NCI-H1417 (cell line): Measurements from ENCODE around the gene CCDC89.
"Not testable (repeated sequence)": the region's sequence is repeated elsewhere in the genome, so short reads cannot be mapped to it uniquely, and the experiment has no call there.

ENCODE experiments used
- DNase-seq, 3 experiments: peaks; one replicate each; lab custom pipeline; 2025; lab: John Stamatoyannopoulos, UW

CCDC89 gene

DNA sequence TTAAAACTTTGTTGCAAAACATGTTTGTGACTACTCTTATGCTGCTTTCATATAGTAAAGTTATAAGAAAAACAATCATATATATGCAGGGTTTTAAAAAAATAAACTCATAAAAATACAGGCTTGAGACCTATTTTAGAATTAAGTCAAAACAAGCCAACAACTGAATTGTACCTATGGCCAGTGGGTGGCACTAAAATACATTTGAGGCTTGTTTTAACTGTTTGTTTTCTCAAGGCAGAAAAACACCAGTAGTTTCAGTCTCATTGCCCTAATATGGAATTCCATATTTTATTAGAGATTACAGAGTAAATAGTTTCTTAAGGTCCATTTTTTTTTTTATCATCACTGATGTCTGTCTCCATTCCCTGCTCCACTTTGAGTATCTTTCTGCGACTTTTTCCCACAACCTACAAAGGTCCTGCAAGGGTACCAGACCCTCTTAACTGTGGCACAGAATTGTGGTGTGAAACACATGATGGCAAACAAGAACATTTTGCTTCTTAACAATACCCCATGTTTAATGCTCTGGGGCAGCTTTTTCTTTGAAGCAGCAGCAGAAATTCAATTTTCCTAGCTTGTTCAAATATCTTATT, 8.5 kb upstream of the CCDC89 start:
- peak in 2 of 3 experiments; percentile 26 to 50 for DNase-seq

DNA sequence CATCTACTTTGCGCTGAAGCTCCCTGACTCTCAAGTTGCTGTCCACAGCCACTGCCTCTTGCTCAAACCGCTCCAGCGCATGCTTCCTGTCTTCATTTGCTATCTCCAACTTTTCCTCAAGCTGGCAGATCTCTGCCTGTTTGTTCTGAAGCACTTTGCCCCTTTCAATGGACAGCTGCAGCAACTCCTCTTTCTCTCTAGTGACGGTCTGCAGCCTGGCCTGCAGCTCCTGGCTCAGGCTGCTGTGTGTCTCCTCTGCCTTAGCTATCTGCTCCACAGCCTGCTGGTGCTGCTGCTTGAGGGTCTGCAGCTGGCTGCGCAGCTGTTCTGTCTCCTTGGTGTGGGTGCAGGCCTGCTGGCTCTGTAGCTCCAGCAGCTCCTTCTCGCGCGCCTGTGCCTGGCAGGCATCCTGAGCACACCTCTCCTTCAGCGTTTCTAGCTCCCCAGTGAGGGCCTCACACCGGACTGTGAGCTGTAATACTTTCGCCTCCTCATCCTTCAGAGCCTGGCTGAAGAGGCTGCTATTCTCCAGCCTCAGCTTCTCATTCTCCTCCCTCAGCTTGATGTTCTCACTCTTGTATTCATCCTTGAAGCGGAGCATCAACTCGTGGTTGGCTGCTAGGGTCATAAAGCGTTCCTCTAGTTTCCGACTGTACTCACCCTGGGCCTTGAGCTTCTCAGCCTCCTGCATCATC, 723 bp downstream of the CCDC89 start:
- DNase-seq = peak; percentile 56 to 79 (median 58)

DNA sequence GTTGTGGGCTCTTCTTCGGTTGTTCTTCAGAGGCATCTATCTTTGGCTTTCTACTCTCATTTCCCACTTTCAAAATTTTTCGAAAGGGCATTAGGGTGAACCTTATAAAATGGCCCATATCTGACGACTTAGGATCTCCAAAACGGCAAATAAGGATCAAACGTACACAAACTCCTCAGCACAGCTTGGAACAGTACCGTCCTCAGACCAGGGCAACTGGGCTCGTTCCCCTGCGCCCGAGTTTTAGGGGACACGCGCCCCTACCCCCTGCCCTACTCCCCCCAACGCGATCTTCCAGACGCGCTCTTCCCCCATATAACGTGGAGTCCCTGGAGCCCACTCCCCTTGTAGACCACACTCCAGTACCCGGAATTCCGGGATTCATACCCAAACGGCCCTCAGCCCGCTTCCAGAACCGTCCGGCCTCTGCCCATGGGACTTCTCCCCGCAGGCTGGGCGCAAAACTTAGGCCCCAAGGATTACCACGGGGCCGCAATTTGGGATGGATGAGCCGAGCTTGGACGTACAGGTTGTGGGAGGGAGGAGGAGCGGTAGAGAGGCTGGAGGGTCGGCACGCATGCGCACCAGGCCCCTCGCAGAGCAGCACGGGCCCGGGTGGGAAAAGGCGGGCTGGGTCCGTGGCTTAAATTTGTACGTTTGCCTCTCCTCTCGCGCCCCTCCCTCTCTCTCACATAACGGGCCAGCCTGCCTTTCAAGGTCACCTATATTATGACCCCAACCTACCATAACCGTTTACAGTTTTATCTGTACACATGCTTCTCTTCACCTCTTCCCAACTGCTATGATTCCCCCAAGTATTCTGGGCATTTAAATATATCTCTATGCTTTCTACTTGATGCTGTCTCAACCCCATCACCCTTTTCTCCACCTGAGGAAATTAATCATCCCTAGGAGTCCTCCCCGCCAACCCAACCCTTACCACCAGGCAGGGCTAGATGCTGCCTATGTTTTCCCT, 3.4 kb downstream of the CCDC89 start:
- DNase-seq = peak in 1 of 3 experiments; percentile 44

DNA sequence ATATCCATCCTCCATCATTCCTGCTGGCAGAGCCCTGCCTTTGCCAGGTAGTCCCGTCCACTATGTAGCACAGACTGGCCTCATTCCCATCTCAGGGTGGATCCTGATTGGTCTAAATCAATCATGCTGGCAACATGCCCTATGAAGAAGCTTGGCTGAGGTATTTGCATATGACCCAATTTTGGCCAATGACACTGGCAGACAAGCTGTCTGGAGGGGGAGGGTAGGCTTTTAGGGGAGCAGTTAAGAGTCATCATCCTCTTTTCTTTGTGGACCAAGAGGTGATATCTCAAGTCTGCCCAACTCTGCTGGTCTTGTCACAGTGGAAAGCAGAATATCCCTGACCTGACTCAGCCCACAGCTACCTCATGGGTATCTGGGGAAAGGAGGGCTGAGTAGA, 5.1 kb downstream of the CCDC89 start:
- DNase-seq = no peak

DNA sequence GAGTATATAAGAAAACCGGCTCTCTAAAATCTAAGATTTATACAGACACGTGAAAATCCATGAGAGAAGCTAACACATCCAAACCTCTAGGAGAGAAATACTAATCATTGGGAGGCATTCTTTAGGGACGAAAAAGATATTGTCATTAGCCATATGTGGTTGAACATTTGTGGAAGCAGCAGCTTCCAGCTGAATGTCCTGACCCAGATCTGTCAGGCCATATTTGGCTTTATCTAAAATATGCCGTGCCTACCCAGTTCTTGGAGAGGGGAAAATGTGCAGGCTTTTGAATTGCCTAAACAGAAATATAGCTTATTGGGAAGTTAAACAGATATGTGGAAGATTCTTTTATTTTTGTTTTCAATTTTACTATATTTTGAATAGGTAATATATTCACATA, 6.4 kb downstream of the CCDC89 start:
- DNase-seq = no peak

DNA sequence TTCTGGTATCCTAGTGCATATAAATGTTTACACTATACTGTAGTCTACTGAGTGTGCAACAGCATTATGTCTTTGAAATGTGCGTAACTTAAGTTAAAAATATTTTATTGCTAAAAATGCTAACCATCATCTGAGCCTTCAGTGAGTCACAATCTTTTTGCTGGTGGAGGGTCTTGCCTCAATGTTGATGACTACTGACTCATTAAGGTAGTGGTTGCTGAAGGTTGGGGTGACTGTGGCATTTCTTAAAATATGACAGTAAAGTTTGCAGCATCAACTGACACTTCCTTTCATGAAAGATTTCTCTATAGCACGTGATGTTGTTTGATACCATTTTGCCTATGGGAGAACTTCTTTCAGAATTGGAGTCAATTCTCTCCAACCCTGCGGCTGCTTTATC, 12.6 kb downstream of the CCDC89 start:
- DNase-seq = no peak

DNA sequence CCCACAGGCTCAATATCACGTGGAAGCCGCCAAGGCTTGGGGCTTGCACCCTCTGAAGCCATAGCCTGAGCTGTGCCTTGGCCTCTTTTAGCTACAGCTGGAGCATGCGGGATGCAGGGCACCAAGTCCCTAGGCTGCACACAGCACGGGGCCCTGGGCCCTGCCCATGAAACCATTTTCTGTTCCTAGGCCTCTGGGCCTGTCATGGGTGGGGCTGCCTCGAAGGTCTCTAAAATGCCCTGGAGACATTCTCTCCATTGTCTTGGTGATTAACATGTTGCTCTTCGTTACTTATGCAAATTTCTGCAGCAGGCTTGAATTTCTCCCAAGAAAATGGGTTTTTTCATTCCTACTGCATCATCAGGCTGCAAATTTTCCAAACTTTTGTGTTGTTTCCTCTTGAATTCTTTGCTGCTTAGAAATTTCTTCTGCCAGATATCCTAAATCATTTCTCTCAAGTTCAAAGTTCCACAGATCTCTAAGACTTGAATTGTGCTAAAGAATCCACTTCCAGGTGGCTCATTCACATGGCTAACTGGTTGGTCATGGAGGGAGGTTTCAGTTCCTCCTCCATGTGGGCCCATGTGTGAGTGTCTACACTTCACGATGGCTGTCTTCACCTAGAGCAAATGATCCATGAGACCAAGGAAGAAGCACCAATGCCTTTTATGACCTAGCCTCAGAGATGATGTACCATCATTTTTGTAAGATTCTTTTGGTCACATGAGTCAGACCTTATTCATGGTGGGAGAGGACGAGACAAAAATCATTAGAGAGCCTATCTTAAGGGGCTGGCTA, 13.7 kb downstream of the CCDC89 start:
- no peak for DNase-seq

DNA sequence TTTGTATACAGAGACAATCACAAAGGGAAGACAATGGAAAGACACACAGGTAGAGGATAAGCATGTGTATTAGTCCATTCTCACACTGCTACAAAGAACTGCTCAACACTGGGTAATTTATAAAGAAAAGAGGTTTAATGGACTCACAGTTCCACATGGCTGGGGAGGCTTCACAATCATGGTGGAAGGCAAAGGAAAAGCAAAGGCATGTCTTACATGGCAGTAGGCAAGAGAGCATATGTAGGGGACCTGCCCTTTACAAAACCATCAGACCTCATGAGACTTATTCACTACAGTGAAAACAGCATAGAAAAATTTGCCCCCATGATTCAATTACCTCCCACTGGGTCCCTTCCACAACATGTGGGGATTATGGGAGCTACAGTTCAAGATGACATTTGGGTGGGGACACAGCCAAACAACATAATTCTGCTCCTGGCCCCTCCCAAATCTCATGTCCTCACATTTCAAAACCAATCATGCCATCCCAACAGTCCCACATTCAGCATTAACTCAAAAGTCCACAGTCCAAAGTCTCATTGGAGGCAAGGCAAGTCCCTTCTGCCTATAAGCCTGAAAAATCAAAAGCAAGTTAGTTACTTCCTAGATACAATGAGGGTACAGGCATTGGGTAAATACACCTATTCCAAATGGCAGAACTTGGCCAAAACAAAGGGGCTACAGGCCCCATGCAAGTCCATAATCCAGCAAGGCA, 14.9 kb downstream of the CCDC89 start:
- DNase-seq = not testable (repeated sequence)

DNA sequence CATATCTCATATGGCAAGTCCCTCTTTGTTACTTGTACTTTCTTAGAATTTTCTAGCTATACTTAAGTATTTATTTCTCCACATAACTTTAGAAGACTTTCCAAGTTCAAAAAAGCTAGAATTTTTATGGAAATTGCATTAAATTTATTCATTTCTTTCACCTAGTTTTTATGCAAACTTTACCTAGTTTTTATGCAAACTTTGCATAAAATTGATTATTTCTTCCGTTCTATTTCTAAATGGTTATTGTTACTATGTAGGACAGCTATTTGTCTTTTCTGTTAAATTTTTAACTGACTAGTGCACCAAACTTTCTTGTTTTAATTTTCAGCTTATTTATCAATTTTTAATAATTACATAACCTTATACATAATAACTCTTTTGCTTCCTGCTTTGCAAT, 17.8 kb downstream of the CCDC89 start:
- no peak for DNase-seq

DNA sequence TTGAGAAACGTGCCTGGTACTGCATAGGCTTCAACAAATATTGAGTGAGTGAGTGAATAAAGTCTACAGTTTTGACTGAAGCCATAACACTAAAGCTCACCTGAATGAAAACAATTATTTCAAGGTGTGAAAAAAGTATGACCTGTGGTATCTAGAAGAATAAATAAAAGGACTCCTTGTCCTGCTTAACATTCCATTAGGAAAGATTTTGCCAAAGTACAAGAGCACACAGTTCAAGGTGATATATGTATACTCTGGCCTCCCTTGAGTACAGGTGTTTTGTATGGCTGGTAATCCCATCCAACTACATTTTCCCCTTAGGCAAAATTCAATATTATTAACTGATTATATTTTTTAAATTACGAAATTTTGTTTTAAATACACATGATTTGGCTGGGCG, 19.3 kb downstream of the CCDC89 start:
- DNase-seq = no peak

DNA sequence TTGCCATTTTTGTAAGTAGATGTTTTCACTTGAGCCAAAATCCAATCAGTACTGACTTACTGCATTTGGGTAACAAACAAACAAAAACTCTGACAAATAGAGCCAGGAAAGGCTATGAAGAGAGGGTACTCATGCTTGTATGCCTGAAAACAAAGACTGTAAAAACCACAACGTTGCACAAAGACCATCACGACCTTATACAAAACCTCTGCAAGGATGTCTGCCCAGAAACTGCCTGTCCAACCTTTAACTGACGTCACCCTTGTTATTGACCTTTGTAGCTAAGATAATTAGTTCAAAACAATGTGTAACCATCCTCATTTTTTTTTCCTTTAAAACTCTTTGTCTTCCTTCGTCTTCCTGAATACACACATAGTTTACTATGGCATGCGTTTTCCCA, 20.3 kb downstream of the CCDC89 start:
- no peak for DNase-seq

DNA sequence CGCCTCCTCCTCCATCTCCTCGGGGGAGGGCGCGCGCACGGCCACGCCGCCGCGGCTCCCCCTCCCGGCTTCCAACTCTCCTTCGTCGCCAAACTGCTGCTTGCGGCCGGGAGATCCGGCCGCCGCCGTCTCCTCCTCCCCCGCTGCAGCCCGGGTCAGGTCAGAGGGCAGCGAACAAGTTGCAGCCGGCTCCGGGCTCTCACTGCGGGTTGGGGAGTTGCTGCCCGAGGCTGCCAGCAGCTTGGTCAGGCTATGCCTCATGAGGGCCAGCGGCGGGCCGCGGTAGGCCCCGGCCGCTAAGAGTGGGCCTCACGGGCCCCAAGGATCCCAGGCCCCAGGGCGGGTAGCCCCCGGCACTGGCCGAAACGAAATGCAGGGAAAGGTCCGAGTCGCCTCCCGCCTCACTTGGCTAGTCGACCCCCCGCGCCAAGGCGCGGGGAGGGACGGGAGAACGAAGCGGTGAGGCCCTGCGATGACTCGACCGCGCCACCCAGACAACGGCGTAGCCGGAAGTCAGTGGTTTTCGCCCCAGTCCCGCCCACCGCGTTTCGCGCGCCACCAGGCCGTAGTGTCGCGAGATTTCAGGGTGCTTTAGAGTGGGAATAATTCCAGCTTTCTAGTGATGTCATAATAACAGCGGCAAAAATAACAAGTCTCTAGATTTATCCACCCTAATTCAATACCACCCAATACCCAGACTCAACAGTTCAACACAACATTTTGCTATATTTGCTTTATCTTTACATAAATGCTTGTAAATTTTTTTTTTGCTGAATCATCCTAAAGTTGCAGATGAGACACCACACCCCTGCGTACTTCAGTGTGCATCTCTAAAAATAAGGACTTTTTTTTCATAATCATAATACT, 21.1 kb downstream of the CCDC89 start, which contains the start of gene CREBZF:
CREBZF (minus strand) TSS at position 515 of the 867 bp plus-strand sequence; CDS start at position 261, 254 bp downstream.
- peak; percentile 97 to 98 (median 98) for DNase-seq

DNA sequence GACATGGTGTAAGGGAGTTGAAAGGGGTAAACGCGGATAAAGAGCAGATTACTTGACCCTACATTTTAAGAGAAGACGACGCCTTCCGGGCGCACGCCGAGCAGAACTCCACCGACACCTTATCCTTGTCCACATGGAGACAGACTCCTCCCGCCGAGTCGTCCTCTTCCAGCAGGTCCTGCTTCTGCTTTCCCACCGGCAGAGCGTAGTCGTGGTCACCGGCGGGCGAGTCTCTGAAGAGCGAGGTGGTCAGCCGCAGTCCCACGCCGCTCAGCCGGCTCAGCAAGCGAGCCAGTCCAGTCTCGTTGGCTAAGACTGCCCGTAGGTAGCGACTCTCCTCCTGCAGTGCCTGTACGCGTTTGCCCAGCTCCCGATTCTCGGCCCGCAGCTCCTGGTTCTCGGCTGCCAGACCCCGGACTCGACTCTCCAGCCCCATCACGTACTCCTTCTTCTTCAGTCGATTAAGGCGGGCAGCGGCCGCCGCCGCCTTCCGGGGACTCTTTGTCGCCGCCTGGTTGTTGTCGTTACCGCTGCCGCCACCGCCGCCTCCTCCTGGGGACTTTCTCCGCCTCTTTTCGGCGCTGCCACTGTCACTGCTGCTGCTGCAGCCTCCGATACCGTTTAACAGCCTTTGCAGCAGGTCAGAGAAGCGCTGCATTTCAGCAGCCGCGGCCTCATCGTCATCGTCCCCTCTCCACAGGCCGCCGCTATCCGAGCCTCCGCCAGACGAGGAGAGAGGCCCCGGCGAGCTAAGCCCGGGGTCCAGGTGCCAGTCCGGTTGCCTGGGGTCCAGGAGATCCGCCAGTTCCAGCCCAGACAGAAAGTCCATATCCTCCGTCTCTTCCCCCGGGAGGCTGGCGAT, 22.0 kb downstream of the CCDC89 start:
- DNase-seq = peak; percentile 62 to 91 (median 88)

DNA sequence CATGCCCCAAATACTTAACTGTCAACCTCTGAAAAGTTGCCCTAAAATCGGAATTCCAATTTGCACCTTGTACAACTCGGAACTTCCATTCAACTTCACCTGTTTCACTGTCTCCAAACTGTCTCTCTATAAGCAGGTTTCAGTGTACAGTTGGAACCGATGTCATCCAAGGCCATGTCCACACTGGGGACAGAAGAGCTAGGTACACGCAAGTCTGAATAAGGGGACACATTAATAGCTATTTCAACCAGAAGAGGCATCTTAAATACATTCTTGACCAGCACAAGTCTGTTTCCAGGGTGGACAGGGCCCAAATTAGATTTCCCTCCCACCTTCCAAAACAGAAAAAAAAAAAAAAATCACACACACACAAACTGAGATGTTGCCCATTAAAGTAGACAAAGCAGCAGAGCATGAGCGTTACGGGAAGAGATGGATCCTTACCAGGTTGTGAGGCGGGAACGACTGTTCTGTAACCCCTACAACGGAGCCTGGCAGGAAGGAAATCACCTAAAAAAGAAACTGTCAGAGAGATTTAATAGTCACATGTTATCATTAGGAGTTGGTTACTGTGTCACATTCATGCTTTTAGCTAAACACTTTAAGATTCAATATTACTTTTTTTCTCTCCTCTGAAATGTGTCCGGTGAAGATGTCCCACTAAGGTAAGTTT, 22.8 kb downstream of the CCDC89 start:
- peak in 1 of 3 experiments; percentile 65 for DNase-seq

DNA sequence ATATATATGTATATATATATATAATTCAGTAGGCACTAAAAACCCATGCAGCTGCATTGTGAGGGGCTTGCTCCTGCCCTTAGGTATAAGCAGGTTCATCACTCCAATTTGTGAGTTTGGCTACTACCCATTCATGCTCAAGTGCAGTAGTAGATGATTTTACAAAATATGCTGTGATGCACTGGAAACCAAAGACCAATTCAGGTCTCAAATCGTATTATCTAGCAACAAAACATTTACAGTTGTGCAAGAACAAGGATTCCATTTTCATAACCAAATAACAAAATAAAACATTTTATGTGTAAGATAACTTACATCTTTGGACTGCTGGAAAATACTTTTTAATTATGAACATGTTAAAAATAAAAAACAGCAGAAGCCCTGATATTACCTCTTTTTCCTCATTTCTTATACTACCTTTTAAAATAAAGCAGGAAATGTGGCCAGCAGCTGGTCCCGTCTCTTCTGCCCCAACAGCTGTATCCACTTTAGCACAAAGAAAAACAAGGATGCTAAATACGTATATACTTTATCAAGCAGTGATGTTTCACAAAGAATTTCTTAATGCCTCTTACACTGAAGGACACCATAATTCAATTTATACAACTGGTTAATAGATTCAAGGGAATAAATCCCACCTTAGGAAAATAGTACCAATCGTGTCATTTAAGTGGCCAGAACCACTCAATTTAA, 23.9 kb downstream of the CCDC89 start:
- no peak for DNase-seq

DNA sequence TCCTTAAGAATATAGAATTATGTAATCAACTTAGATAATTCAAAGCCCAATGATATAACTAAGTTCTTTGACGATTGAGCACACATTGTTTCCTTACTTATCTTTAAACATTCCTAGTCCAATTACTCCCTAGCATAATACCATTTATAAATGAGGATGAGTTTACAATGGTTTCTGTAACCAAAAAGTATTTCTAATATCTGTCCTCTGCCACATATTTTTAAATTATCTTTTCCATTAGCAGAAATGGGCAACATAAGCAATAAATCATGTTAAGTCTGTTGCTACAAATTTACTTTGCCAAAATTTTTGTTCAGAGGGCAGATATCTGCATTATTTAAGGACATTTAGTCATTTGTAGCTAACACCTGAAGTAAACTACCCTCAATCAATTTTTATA, 27.8 kb downstream of the CCDC89 start:
- no peak for DNase-seq

DNA sequence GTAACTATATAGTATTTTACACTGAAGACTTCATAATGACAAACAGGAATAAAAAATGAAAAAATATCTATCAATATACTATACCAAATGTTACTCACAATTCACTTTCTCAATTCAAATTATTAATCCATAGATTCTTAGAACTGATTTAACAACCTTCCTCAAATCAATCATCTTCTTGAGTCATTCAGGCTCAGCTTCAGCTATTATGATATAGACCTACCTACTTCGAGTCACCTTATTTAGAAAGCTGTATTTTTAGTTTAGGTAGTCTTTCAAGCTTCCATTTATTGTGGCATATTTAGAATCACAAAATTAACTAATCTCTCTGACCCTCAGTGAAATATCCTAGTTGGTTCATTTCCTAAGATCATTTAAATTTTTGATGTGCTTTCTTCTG, 29.2 kb downstream of the CCDC89 start:
- no peak for DNase-seq

DNA sequence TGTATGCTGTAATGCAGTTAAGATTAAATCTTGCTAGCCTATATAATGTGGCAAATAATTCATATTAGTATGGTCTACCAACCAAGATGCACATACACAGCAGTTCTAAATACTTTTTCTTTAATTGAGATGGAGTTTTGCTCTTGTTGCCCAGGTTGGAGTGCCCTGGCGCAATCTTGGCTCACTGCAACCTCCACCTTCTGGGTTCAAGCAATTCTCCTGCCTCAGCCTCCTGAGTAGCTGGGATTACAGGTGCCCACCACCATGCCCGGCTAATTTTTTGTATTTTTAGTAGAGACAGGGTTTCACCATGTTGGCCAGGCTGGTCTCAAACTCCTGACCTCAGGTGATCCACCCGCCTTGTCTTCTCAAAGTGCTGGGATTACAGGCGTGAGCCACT, 31.7 kb downstream of the CCDC89 start:
- not testable (repeated sequence) for DNase-seq
